NCI-H1092 (cell line): ENCODE measurements around the gene CFAP161.

Source experiments
- DNase-seq: peaks from one replicate; lab custom pipeline; 2025; lab: John Stamatoyannopoulos, UW

The CFAP161 gene

DNA sequence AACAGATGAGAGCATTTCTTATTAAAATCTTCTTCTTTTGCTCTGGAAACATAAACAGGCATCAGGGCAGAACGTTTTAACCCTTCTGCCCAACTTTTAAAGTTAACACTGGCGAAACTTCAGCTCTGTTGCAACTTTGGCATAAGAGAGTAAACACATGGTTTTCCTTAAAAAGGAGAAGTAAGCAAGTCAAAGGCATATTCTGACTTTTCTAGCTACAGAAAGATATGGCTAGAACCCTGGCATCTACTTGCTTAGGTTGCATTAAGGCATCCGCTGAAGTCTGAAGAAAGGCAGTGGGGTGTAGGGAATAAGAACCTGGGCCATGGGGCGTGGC, 49.3 kb downstream of the CFAP161 start:
- DNase-seq: no peak

DNA sequence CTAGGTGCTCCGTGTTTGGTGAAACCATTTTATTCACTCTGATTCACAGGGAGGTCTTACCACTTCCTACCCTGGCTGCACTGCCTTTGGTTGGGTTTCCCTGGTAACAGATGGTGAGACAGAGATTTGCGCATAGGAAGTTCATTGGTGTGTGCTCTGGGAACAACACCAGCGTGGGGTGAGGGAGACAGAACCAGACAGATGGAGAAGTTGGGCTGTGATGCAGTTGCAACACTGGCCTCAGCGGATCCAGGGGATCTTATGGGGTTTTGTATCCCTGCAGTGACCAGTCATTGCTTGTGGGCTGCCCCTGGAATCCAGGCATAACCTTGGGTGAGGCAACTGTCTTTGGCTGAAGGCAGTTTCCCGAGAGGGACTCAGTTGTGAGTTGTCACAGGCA, 50.1 kb downstream of the CFAP161 start:
- DNase-seq: no peak

DNA sequence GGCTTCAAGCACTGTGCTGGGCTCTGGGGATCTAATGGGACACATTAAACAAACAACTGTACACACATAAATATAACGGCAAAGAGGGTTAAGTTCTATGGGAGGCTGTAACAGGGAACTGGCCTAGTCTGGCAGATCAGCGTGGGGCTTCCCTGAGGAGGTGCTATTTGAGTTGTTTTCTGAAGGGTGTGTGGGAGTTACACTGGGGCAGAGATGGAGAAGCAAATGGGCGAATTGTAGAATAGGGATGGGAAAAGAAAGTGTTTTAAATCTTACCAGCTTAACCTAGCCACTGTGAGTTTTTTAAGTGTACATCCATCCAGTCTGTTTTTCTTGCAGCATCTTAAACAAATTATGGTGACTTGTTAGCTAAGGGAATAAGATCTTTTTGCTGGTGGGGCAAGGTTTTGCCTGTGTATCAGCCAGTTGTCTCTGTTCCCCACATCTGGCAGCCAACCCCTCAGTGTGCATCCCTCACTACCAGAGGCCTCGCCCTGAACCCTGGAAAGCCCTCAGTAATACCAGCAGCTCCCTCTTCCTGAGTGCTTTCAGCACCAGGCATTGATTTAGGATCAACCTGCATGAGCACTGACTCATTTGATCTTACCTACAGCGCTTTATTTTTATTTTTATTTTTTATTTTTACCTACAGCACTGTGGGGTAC, 51.7 kb downstream of the CFAP161 start:
- no peak for DNase-seq

DNA sequence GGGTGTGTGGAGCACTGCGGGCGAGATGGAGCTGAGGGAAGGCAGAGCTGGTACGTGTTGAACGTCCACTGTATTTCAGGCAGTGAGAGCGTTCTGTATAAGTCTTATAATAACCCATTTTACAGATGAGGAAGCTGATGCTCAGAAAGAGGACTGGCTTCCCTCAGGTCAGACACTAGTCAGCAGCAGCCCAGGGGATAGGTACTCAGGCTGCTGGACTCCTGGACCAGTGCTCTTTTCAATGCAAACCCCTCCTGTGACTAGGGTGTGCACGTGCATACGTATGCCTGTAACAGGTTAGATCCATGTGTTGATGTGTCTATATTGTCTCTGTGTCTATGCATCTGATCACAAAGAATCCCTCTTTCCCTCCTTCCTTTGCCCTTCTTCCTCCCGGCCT, 54.3 kb downstream of the CFAP161 start:
- no peak for DNase-seq

DNA sequence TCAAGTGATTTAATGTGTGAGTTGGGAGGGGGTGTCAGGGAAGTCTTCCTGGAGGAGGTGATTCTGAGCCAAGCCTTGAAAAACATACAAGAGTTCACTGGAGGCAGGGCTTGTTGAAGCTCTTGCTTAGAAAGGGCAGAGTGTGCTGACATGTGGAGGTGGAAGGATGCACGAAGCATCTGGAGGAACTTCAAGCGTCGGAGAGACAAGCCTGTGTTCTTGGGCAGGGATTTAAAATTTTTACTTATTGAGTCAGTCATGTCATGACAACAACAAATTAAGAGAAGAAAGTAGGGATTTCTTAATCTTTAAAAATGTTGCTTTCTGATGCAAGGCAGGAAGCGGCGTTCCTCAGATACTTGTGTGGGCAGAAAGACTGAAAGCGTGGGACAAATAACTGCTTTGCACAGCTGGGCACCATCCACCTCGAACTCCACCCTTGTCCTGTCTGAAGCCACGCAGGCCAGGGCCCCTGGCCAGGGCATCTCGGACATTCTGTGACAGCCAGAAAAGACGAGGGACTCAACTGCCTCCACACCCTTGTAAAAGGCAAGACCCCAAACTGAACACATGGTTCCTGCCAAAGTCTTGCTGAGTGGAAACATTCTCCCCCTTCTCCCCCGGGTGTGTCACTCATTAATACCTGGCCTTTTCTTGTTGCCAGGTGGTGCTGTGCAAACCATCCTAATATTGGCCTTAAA, 55.7 kb downstream of the CFAP161 start:
- DNase-seq: no peak

DNA sequence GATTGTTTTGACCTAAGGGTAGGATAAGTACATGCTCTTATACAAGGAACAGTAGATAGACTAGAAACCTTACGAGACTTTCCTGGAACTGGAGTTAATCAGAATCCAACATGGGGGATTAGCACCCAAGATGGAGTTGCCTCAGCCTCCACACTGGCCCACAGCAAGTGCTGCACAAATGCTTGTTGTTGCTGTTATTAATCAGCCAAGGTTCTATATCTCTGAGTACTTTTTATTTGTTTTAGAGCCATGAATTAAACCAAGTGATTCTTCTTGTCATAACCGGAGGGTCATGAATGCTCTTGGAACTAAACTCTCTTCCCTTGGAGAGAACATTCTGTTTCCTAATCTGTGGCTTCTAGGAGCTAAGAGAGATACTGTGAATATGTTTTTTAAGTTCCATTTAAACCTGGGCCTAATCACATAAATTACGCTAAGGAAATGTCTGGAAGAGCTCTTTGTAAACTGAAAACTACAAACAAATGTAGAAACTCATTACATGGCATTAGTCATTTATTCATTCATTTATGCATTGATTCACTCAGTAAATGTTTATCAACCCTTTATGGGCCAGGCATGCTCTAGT, 56.9 kb downstream of the CFAP161 start:
- DNase-seq: no peak

DNA sequence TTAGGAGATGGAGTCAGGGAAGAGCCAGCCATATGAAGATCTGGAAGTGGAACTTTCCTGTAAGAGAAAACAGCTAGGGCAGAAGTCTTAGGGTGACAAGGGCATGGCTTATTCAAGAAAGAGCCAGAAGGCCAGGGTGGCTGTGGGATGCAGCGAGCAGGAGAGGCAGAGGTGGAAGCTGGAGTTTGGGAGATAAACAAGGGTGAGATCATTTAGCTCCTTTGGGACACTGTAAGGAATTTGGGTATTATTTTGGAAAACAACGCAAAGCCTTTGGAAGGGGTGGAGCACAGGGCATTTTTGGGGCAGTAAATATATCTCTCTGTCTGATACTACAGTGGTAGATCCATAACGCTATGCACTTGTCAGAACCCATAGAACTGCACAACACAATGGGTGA, 57.6 kb downstream of the CFAP161 start:
- DNase-seq: no peak

DNA sequence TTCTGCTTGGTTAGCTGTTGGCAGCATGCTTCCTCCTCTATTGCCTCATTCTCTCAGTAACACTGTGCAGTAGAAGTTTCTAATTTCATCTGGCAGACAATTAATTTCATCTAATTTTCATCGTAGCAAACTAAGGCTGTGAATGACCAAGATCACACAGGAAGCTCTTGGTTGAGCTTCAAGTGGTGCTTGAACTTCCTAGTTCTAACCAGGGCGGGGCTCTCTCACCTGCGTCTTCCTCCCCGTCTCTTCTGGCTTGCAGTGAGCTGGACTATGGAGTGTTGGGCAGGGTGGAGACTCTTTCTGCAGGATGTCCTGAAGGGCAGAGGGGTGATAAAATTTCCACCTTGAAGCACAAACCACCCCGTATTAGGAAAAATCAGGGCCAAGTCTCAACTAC, 60.7 kb downstream of the CFAP161 start:
- DNase-seq: no peak

DNA sequence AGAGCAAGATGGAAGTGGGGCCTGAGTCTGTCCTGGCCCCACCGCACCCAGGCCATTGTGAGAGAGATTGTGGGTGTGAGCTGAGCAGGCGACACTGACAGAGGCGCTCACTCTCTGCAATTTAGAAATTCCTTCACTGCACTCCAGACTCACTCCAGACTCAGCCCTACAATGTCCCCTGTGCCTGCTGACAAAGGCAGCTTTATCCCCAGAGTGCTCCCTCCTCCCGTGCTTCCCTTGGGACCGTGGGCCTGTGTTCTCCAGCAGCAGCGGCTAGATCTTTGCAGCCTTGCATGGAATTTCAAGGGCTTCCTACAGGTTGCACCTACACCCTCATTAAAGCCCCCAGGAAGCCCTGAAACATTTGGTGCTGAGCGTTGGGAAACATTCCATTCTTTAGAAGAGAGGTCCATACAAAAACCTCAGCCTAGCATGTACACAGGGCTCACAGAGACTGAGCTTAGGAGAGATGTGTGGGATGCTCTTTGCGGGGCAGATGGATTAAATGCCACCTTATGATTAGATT, 61.3 kb downstream of the CFAP161 start:
- no peak for DNase-seq

DNA sequence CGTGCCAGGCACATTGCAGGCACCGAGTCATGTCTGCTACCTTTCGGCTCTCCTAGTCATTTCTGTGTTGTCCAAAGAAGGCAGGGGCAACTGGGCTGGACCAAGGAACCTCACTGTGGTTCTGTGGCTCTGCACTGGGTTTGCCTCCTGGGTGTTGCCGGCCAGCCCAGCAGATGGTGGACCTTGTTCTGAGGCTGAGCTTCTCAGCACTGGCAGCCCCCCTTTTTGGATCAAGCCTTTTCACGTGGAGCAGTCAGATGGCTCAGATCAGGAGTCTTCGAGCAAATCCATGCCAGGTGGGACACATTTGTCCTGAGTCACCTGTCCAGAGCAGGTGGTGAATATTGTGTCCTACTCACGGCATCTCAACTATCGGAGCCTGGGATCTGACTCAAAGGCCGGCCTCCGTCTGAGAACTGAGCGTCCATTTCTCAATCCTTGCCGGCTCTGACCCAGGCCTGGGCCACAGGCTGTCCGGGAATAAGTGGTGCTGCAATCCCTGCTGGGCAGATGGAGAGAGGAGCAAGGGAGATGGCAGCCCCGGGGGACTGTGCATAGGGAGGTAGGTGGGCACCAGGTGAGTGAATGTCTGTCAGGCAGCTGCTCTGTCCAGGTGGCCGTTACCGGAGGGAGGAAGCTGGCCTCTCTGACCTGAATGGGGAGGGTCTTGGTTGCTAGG, 62.6 kb downstream of the CFAP161 start, which contains the start of gene IL16:
Gene IL16, plus strand, starts transcription at position 304 of the 679 bp plus-strand sequence. CDS start 28,521 bp downstream, outside the sequence.
- DNase-seq: no peak

DNA sequence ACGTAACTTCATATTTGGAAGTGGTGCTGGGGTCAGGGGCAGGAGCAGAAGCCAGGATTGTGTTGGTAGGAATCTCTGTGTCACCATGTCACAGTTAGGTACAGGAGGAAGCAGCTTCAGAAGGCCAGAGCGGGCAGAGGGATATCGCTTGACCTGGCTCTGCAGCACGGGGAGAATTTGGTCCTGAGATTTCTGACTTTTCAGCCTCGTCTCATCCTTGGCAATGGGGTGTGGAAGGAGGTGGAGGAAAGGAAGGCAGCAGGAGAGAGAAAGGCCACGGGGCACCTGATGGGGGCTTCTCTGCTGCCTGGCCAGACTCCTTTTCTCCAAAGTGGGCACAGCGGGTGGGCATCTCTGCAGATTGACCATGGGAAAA, 63.2 kb downstream of the CFAP161 start:
- DNase-seq: no peak

DNA sequence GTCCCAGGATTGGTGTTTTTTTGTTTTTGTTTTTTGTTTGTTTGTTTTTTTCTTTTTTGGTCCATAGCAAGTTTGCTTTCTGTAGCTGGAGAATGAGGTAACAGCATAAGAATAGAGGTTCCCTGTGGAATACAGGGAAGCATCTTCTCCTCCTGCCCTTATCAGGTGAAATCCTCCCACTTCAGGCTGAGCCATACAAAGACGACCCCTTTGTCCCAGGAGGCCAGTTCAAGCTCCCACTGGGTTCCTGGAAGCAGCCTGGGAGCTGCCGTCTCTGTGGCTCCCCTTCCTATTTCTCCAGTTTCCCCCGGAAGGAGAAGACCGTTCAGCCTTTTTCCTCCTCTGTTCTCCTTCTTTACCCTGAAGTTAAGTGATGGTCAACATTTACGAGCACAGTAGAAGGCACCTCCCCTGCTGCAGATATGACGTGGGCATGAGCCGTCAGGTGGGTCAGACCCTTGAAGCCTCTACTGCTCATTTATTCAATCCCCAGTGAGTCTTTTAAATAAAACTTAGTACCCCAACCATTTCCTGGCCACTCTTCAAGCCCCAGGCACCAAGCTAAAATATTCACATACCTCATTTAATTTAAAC, 63.7 kb downstream of the CFAP161 start:
- no peak for DNase-seq
